HG03457 (cell line): ENCODE data around the gene SSBP3.
"Not testable (repeated sequence)": the region's sequence is repeated elsewhere in the genome, so short reads cannot be mapped to it uniquely, and the experiment has no call there.

ENCODE experiments used
- ATAC-seq: cut with Tn5 transposase; IDR thresholded peaks from one replicate; pipeline ENCODE4 v1.9.1; 2021; ENCODE audit warnings: moderate number of reproducible peaks; ENCODE audit not compliant: unreplicated experiment

Gene SSBP3

DNA sequence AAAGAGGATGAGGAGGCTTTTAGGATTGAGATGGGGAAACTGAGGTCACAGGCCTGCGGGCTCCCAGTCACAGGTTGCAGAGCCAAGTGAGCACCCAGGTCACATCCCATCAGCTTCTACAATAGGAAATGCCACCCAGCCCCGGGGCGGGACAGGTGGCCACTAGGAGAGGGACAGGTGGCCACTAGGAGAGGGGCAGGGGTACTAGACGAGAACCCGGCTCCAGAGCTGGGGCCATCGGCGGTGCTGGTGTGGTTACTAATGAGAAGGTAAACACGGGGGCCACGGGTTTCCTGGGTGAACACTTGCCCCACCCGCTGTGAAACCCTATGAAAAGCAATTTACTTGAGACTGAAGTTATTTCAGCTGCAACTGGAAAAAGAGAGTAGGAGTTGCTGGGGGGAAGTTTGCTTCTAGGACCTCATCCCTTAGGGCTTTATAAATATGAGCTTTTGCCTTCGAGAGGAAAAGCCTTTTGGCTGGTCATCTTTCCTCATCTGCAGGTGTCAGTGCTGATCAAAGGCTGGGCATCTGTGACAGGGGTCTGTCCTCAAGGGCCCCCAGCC is 153.7 kb downstream of the SSBP3 start:
- ATAC-seq, result no peak

DNA sequence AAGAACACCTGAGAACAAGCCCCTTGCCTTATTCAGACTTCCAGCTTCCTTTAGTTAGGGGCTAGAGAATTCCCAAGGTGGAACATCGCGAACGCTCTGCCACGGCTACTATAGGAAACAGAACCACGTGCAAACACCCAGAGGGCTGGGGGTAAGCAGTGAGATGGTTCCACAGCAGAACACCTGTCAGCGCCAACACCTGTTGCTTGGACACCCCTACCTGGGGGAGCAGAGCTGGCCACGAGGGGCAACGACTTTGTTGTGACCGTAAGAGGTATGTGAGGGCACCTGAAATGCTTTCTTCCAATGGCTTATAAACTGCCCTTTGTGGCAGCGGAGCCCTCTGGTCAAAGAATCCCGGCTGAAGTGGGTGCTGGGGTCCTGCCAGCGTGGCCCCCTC is 155.5 kb downstream of the SSBP3 start:
- no peak for ATAC-seq

DNA sequence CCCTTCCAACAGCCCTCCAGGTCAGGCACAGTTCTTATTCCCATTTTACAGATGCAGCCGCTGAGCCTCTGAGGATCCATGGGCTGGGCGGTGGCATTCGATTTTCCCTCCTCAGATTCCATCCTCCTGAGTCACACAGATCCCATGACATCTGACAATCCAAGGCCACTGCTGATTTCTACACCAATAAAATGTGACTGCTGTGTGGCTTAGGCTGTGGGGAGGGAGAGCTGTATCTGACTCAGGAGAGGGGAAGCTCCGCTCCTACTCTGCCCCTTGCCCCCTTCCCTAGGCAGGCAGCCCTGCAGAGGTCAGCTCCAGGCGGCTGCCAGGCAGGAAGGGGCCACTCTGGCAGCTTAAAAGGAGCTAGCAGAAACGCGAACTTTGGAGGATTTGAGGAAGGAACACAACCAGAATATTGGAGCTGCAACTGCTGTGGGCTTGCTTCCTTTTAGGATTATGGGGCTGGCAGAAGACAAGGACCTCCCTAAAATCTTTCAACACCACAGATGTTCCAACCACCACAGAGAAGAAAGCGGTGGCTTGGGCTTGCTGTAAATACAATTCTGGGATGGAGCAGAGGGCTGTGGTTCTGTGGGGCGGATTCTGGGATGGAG is 156.3 kb downstream of the SSBP3 start:
- no peak for ATAC-seq

DNA sequence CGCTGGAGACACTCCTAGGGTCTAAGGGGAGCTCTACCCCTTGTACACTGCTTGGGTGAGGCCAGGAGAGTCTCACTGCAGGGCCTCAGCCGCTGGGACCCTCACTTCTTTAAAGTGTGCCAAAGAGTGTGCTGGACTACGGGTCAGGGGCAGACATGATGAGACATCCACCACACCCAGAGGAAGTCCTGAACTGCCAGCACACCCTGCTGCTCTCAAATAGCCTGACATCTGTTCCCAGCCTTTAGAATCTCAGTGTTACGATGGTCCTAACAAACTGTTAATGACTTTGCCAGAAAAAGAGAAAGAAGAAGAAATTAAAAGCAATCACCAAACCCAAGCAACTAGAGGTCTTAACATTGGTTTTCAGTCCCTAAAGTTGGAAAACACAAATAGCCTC is 157.2 kb downstream of the SSBP3 start:
- no peak for ATAC-seq

DNA sequence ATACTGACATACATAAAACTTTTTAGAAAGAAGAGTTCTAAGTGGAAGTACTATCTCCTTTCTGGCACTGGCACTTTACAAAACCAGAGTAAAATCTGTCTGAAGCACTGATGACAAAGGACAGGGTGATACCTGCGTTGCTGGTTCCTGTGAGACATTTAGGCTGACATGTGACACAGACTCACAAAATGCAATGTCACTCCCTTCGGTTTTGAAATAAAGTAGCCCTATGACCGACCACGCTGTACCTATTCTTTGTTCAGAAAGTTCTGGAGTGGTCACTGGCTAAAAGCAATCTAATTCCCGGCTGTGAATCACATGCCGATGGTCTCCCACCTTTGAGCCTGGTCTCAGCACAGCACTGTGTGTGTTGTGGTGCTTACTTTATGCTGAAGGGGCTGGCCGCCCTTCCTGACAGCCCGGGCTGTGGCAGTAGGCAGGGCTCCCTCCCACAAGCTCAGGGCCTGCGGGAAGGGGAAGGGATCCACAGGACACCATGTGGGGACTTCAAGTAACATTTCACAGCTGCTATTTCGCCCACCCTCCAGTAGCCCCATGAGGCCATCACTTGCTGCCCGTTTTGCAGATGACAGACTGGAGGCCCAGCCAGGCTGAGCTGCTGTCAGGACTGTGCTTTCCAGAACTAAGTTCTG is 158.2 kb downstream of the SSBP3 start:
- no peak for ATAC-seq

DNA sequence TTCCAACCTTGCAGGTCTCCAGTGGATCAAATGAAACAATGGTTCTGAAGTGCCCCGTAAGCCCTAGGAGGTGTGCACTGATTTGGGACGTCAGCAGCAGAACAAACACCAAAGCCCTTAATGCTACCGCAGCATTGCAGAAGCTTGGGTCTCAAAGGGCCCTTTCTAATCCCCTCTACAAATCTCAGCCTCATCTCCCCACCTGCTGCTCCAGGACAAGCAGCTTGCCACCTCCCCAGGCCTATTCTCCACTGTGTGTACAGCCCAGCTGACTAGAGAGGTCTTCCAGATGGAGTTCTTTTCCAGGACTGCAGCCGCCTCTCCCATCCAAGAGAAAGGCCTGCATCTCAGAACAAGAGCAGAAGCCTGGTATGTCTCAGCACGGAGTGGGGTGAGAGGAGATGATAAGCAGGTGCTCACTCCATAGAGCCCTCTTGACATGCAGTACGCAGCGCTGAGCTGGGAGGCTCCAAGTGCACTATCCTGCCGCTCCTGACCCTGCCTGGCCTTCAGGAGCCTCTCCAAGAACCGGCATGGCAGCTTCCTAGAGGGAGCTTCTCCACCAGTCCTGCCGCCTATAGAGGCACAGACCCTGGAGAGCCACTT is 160.0 kb downstream of the SSBP3 start:
- ATAC-seq, result no peak

DNA sequence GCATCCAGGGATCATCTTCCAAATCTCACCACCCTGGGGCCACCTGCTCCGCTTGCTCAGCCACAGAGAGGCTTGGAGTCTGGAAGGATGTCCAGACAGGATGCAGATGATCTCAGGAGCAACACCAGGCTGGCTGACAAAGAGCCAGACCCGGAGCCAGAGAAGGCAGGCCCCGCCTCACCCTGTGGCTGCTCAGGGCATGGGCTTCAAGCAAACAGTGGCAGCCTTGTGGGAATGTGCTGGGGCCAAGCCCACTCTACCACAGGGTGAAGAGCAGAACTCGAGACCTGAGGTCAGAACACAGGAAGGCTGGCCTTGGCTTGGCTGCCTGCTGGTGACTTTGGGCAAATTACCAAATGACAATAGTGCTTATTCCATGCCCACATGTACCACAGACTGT is 160.7 kb downstream of the SSBP3 start:
- no peak for ATAC-seq

DNA sequence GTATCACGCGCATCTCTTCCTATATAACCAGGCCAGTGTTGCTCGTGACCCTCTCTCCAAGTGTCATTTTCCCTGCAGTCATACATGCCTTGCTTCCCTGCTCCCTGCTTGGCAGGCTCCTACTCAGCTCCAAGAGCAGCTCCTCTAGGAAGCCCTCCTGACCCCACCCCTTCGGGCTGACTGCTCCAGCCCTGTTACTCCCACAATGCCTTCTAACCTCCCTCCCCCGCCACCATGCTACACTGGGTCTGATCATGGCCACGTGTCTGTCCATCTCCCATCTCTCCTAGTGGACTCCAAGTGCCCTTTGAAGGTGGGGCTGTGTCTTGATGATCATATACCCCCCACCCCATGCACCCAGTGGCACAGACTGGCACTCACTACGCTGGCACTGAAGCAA is 161.5 kb downstream of the SSBP3 start:
- ATAC-seq, result no peak

DNA sequence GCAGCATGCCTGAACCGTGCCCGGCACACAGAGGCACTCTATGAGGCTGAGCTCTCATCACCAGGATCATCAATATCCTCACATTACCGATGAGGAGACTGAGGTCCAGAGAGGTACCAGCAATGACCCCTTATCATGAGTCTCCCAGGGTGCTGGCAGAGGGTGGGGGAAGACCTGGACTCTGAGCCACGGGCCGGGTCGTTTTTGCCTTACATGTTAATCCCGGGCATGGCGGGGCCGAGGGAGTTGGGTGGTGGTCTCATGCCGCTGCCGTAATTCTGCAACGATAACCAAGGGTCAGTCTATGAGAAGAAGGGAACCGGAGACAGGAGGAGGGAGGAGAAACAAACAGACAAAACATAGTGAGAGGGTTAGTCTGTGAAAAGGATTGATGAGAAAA is 163.2 kb downstream of the SSBP3 start:
- no peak for ATAC-seq

DNA sequence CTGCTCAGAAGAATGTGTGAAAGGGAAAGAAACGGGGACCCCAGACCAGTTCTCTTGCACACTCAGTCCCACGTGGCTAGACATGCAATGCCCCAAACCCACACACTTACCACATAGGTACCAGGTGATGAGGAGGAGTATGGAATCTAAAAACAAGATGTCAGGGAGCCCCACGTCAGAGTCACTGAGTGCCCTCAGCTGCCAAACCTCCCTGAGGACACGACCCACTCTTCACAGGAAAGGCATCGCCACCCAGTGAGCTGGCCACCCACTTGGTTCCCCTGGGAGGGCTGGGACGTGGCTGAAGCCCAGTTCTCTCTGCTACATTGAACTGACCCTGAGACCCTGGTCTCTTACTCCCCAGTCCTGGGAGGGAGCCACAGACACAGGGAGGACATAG is 164.8 kb downstream of the SSBP3 start:
- no peak for ATAC-seq

DNA sequence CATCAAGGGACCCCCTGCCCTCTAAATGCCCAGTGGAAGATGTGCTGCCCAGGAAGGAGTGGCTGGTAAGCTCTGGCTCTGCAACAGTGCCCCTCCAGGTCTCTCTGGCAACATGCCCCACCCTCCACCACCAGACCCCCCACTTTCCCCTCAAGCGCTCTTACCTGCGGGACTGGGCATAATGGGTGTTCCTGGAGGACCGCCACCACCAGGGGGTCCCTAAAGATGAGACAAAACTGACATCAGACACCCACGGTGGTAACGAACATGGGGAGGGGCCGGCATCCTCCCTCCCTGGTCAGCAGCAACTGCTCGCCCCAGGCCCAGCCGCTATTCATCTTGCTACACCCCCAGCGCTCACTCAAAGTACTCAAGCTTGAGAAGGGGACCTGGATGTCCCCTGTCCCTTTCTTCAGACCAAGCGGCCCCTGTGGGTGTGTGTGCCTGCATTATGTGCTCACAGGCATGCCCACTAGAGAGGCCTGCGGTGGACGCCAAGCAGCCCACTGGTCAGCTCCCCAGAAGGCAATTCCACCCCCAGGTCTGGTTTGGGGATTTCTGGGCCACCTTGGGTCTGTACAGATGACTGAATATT is 165.4 kb downstream of the SSBP3 start:
- no peak for ATAC-seq

DNA sequence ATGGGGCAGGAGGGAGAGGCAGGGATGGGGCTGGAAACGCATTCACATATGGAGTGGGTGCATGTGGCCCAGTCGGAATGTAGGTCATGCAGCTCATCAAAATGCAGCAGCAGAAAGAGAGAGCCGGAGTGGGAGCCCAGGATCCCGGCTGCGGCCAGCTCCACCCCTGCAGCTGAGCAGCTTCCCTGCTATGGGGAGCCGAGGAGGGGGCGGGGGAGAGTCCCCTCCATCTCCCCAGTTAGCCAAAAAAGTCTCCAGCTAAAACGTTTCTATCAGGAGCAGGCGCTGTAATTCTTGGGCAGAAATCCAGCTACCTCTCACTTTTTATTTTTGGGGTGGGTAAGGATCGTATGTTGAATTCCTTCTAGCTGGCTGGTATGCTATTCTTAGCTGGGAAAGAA is 166.6 kb downstream of the SSBP3 start:
- no peak for ATAC-seq

DNA sequence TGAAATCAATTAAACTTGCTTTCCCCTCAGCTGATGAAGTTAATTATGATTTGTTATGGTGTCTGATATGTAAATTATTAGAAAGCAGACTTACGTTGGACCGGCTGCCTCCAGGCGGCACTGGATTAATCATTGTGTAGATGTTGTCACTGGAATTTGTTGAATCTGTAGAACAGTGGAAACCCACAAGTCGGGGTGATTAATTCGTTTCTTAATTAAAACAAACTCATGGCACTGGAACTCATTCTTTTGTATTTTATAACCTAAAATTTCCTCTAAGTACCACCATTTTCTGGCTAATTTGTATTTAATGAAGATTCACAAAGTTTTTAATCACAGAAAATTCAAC is 167.2 kb downstream of the SSBP3 start:
- ATAC-seq, result no peak

DNA sequence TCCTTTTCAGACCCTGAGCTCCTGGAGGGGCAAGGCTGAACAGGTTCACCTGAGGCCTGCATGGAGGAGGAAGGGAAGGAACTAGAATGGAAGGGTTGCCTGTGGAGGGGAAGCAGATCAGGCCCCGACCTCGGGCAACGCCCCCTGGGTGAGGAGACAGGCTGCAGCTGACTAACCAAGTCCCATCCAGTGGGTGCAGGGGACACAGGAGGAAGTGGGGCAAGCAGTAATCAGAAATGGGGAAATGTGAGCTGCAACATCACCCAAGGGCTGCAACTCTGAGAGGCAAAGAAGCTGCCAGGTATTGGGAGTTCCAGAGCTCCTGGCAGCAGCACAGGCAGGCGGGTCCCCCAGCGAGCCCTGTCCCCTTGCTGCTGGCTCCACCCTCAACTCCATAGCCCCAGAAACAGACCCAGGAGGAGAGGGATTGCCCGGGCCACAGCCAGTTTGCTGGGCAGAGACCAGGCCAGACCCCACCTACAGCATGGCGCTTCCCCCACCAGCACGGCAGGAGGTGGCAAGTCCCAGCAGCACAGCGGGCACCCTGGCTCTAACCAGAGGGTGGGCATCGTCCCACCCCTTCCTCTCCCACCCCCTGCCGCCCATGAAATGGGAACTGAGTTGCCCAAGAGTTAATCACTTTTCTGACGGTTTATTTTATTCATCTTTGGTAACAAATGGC is 167.7 kb downstream of the SSBP3 start:
- no peak for ATAC-seq

DNA sequence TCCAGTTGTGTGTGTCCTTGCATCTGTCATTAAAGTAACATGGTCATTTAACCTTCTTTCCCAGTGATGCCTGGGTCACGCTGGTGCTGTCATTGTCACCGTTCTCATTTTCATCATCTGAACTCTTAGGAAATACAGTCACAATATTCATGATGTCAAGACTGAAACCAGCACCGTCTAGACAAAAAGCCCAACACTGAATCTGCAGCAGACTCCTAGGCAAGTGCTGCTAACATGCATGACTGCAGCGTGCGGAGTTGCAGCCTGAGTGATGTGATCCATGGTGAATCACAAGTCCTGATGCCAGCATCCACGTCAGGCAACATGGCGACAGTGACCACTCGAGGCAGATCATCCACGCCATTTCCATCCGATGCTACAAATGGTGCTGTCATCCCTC is 168.6 kb downstream of the SSBP3 start:
- no peak for ATAC-seq

DNA sequence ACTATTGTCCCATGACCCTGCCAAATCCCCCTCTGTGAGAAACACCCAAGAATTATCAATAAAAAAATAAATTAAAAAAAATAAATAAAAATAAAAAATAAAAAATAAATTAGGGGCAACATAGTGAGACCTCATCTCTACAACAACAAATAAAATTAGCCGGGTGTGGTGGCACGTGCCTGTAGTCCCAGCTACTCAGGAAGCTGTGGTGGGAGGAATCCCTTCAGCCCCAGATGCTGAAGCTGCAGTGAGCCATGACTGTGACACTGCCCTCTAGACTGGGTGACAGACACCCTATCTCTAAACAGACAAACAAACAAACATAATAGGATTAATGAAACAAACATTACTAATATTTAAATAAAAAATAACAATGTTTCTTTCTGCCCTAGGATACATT is 171.9 kb downstream of the SSBP3 start:
- ATAC-seq, result no peak

DNA sequence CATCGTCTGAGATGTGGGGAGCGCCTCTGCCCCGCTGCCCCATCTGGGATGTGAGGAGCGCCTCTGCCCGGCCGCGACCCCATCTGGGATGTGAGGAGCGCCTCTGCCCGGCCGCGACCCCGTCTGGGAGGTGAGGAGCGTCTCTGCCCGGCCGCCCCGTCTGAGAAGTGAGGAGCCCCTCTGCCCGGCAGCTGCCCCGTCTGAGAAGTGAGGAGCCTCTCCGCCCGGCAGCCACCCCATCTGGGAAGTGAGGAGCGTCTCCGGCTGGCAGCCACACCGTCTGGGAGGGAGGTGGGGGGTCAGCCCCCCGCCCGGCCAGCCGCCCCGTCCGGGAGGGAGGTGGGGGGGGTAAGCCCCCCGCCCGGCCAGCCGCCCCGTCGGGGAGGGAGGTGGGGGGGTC is 173.0 kb downstream of the SSBP3 start:
- not testable (repeated sequence) for ATAC-seq

DNA sequence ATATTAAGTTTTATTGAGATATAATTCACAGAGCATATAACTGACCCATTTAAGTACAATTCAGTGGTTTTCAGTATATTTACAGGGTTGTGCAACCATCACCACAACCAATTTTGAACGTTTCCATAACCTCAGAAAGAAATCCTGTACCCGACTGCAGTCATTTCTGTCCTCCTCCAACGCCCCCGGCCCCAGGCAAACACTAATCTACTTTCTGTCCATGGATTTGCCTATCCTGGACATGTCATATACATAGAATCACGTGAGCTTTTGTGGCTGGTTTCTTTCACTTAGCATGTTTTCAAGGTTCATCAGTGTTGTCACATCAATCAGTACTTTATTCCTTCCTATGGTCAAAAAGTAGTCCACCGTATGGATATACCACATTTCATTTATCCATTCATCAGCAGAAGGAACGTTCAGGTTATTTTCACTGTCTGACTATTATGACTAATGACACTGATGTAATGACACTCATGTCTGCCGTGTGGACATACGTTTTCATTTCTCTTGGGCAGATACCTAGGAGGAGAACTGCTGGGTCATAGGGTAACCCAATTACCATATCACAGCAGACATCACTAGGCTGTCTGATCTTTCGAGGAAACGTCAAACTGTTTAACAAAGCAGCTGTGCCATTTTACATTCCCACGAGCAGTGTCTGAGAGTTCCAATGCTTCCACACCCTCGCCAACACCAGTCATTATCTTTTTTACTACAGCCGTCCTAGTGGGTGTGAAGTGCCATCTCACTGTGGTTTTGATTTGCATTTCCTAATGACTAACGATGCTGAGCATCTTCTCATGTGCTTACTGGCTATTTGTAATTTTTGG is 175.5 kb downstream of the SSBP3 start:
- ATAC-seq, result no peak

DNA sequence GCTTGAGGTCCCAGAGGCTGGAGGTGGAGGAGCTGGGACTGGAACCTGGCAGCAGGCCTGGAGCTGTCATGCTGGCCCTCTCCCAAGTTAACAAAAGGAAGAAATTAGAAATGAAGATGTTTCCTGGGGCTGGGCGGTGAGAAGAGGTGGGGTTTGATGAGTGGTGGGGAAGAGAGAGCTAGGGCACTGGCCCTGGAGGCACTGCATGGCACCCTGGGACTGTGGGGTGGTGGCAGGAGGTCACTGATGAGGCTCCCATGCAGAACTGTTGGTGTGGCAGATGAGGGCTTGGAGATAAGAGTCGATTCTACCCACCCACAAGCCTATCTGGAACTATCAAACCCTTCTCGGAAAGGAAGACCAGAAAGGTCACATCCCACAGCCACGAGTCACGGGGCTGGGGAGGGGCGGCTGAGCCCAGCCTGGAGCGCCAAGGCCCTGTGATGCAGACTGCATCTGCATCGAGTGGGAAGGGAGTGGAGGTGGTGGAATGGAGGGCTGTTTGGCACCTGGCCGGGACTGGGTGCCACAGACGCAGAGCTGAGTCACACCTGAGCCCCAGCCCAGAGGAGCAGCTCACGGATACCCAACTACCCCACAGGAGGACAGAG is 176.8 kb downstream of the SSBP3 start:
- ATAC-seq, result no peak

DNA sequence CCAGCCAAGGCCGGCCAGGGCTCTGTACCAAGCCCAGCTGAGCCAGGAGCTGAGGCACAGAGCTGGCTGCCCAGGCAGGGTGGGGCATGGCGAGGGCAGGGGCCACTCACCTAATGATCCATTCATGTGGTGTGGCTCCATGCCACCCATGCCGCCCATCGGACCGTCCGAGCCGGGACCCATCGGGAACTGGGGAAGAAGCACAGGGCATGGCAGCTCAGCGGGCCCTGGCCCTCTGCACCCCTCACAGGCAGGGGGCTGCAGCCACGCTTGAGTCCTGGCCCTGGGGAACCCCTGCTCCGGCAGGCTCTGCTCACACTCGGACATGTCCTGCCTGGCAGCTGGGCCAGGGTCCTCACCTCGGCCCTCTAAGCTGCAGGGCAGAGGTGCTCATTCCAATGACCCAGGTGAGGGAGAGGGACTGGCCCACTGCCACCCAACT is 177.5 kb downstream of the SSBP3 start:
- no peak for ATAC-seq
